Measurements from ENCODE around the gene SUCO. TPM values are rescaled to one million over a fixed set of nuclear protein-coding genes. Genes with fewer than 3 reads are reported as not detected.

SUCO gene
- total RNA-seq, 2 experiments from 2014 or later = 22.9 to 42.3 TPM

DNA sequence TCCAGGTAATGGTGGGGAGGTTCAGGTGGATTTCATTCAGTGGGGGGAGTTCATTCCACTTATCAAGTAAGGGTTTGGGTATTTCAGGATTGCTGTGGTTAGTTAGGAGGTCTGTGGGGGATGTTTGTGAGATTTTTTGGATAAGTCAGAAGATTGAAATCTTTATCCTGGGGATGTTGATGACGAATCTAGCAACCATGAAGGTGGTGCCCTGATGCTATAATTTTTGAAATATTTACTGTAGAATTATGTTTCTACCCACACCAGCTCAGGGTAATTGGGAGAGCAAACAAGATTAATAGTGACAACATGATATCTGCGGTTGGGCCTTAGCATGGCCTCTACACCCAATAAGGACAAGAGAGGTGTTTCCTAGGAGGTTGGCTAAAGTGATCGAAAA, 28.3 kb downstream of the SUCO start:
- Histone ChIP-seq H3K79me2 (ENCODE audit: insufficient read depth, low read depth, low read length) (no peaks in the 10 kb centered on the region), H3K36me3 (ENCODE audit: insufficient read depth, low read length) (peaks cover 100% of the 10 kb centered on the region), H2AFZ (ENCODE audit: low read length) (no peak overlapping the region), H3K9me2 (ENCODE audit: insufficient read depth, low read length) (no peaks in the 10 kb centered on the region), H3K4me2 (ENCODE audit: low read length) (no peak overlapping the region), H3K4me1 (ENCODE audit: insufficient read depth, low read length, poor library complexity, severe bottlenecking) (no peaks in the 10 kb centered on the region), H3K27ac (ENCODE audit: low read depth, low read length, poor library complexity, severe bottlenecking) (no peak overlapping the region), H3K4me3 (ENCODE audit: low read depth, low read length, poor library complexity, severe bottlenecking) (no peak overlapping the region), H4K20me1 (ENCODE audit: insufficient read depth, low read length) (no peaks in the 10 kb centered on the region), H3K9me3 (ENCODE audit: low read length) (peaks cover 5% of the 10 kb centered on the region; the same call in 1 of the 2 replicates)
- ChIA-PET CTCF (ENCODE audit: unreplicated experiment) (no interaction called here), POLR2A (no interaction called here)
- intact Hi-C loops (cut with micrococcal nuclease; ENCODE audit: unreplicated experiment) = no loop called here
- DNase-seq (ENCODE audit: low spot score) = no peak
- BruUV-seq (replicated peaks) = no TSS peak
- TF ChIP-seq EZH2phosphoT487 (IDR thresholded peaks at IDR 0.05; ENCODE audit: borderline replicate concordance, low read depth, low read length) (no peak), CTCF (conservative IDR thresholded peaks at IDR 0.05; ENCODE audit: low read length) (no peak)

- Histone ChIP-seq H3K4me2 (ENCODE audit: low read length) (no peak overlapping the region), H2AFZ (ENCODE audit: low read length) (no peak overlapping the region), H4K20me1 (ENCODE audit: insufficient read depth, low read length) (no peaks in the 10 kb centered on the region), H3K36me3 (ENCODE audit: insufficient read depth, low read length) (peaks cover 92% of the 10 kb centered on the region), H3K27ac (ENCODE audit: low read depth, low read length, poor library complexity, severe bottlenecking) (no peak overlapping the region), H3K4me1 (ENCODE audit: insufficient read depth, low read length, poor library complexity, severe bottlenecking) (no peaks in the 10 kb centered on the region), H3K4me3 (ENCODE audit: low read depth, low read length, poor library complexity, severe bottlenecking) (no peak overlapping the region), H3K9me2 (ENCODE audit: insufficient read depth, low read length) (no peaks in the 10 kb centered on the region), H3K9me3 (ENCODE audit: low read length) (peaks cover 10% of the 10 kb centered on the region; the same call in 1 of the 2 replicates), H3K79me2 (ENCODE audit: insufficient read depth, low read depth, low read length) (no peaks in the 10 kb centered on the region)
- ChIA-PET CTCF (ENCODE audit: unreplicated experiment) (no interaction called here), POLR2A (no interaction called here)
- TF ChIP-seq CTCF (conservative IDR thresholded peaks at IDR 0.05; ENCODE audit: low read length) (no peak), EZH2phosphoT487 (IDR thresholded peaks at IDR 0.05; ENCODE audit: borderline replicate concordance, low read depth, low read length) (no peak)
- intact Hi-C loops (cut with micrococcal nuclease; ENCODE audit: unreplicated experiment) = no loop called here
- no peak for DNase-seq (ENCODE audit: low spot score)
- BruUV-seq (replicated peaks) = no TSS peak
These were observed 33.4 kb downstream of the SUCO start for GRCh38 chr1:172566196-172566997.

- DNase-seq (ENCODE audit: low spot score) = no peak
- no TSS peak for BruUV-seq (replicated peaks)
- TF ChIP-seq EZH2phosphoT487 (IDR thresholded peaks at IDR 0.05; ENCODE audit: borderline replicate concordance, low read depth, low read length) = no peak
- no peak for TF ChIP-seq CTCF (conservative IDR thresholded peaks at IDR 0.05; ENCODE audit: low read length)
- ChIA-PET POLR2A (no interaction called here), CTCF (ENCODE audit: unreplicated experiment) (no interaction called here)
- no peak overlapping the region for H2AFZ ChIP-seq (ENCODE audit: low read length)
- H3K27ac ChIP-seq (ENCODE audit: low read depth, low read length, poor library complexity, severe bottlenecking) = no peak overlapping the region
- no peaks in the 10 kb centered on the region for H3K9me2 ChIP-seq (ENCODE audit: insufficient read depth, low read length)
- no peaks in the 10 kb centered on the region for H3K79me2 ChIP-seq (ENCODE audit: insufficient read depth, low read depth, low read length)
- H3K4me3 ChIP-seq (ENCODE audit: low read depth, low read length, poor library complexity, severe bottlenecking) = no peak overlapping the region
- peaks cover 81% of the 10 kb centered on the region for H3K36me3 ChIP-seq (ENCODE audit: insufficient read depth, low read length)
- H3K9me3 ChIP-seq (ENCODE audit: low read length) = peaks cover 5% of the 10 kb centered on the region; the same call in 1 of the 2 replicates
- no peaks in the 10 kb centered on the region for H4K20me1 ChIP-seq (ENCODE audit: insufficient read depth, low read length)
- intact Hi-C loops (cut with micrococcal nuclease; ENCODE audit: unreplicated experiment) = no loop called here
- H3K4me1 ChIP-seq (ENCODE audit: insufficient read depth, low read length, poor library complexity, severe bottlenecking) = no peaks in the 10 kb centered on the region
- H3K4me2 ChIP-seq (ENCODE audit: low read length) = no peak overlapping the region
These were observed 34.8 kb downstream of the SUCO start for GRCh38 chr1:172567720-172568119.

Measured in OCI-LY7 (cell line).